Cardiac septum (tissue), 1 donor: ENCODE results near the gene PPDPF. TPM values are rescaled to one million over a fixed set of nuclear protein-coding genes. Genes with fewer than 3 reads are reported as not detected.
A peak's percentile ranks its signal among the peaks of the same experiment; 100 is the strongest.
"Not testable (repeated sequence)": the region's sequence is repeated elsewhere in the genome, so short reads cannot be mapped to it uniquely, and the experiment has no call there.

Experiments used
- DNase-seq: peaks from one replicate; pipeline ENCODE4 v3.0.0-alpha.2; 2020; ENCODE audit warnings: low spot score
- intact Hi-C: fragments of 100-400 bp; cut with DNase I; formaldehyde crosslinking; loops from one replicate; pipeline ENCODE4 v1.14.0; 2022
- total RNA-seq: library from RNA; stranded (reverse); fragmentation: NEBNext Ultra II Directional; extraction: Animal tissue kit (Norgen Biotek cat#: 25700); gene quantifications from one replicate; pipeline ENCODE4 v1.2.1, GENCODE V29; 2021
- donor health status: DM: no; HTN: no; CAD: no.

PPDPF gene
- total RNA-seq, 1 donor from 2014 or later: 438 TPM

- intact Hi-C loops: no loop called here
- no peak for DNase-seq
Measured at GRCh38 chr20:63566395-63567135, 46.0 kb downstream of the PPDPF start.

- intact Hi-C loops: no loop called here
- no peak for DNase-seq
Measured at GRCh38 chr20:63567136-63567385, 46.5 kb downstream of the PPDPF start.

DNA sequence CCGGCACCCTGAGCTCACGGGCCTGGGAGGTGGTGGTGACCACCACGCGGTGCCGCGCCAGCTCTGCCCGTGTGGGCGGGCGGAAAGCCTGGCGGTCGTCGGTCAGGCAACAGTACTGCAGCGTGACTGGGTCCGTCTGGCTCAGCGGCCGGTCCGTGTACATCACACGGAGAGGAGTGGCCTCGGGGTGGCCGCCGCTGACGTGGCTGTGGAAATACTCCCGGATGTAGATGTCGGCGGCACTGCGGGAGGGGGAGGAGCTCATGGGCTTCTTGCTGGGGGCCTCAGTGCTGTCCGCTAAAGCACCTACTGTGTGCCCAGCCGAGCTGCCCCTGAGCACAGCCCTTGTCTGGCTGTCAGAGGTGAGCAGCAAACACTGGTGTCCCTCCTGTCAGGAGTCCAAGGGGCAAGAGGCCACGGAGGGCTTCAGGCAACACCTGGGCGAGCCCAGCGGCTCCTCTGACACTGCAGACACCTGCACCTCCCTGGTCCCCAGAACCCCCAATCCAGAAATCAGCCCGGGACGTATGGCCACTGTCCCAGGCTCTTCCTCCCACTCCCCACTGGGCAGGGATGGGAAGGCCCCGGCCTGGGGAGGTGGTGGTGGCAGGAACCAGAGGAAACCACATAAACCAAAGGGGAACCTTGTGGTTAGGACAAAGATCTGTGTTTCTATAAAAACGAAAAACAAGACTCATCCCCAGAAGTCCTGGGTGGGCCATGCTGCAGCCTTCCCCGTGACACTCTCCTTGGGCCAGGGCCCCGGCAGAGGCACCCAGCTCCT lies 47.0 kb downstream of the PPDPF start:
- peak; percentile 91 for DNase-seq
- intact Hi-C loops: no loop called here

- DNase-seq: no peak
- intact Hi-C loops: no loop called here
Measured at GRCh38 chr20:63568170-63568981, 47.8 kb downstream of the PPDPF start.

GRCh38 chr20:63568986-63569949 lies 48.7 kb downstream of the PPDPF start:
- intact Hi-C loops: no loop called here
- no peak for DNase-seq

GRCh38 chr20:63570281-63571086 lies 49.9 kb downstream of the PPDPF start:
- intact Hi-C loops: no loop called here
- DNase-seq: no peak

- intact Hi-C loops, DNase-seq: not testable (repeated sequence)
Measured at GRCh38 chr20:63571087-63571478, 50.5 kb downstream of the PPDPF start.

Other genes starting within 250 kb of the PPDPF start
- 49.5 TPM for gene ARFGAP1, start 248.0 kb upstream of the PPDPF start, total RNA-seq
- gene COL20A1, start 227.6 kb upstream of the PPDPF start, total RNA-seq: 0.22 TPM
- gene CHRNA4, start 159.4 kb upstream of the PPDPF start, total RNA-seq: 0.16 TPM
- 0.86 TPM for gene KCNQ2, start 48.1 kb upstream of the PPDPF start, total RNA-seq
- gene EEF1A2, start 21.7 kb upstream of the PPDPF start, total RNA-seq: 1,211 TPM
- gene PTK6, start 16.6 kb downstream of the PPDPF start, total RNA-seq: not detected
- not detected for gene SRMS, start 27.0 kb downstream of the PPDPF start, total RNA-seq
- not detected for gene FNDC11, start 33.4 kb downstream of the PPDPF start, total RNA-seq
- gene HELZ2, start 53.5 kb downstream of the PPDPF start, total RNA-seq: 12.1 TPM
- gene GMEB2, start 106.3 kb downstream of the PPDPF start, total RNA-seq: 6.8 TPM
- gene STMN3, start 132.7 kb downstream of the PPDPF start, total RNA-seq: 8.8 TPM
- gene RTEL1, start 137.5 kb downstream of the PPDPF start, total RNA-seq: 10.5 TPM
- gene TNFRSF6B, start 175.9 kb downstream of the PPDPF start, total RNA-seq: not detected
- gene ARFRP1, start 187.2 kb downstream of the PPDPF start, total RNA-seq: 40.3 TPM
- gene ZGPAT, start 187.3 kb downstream of the PPDPF start, total RNA-seq: 16.7 TPM
- 5.0 TPM for gene LIME1, start 215.9 kb downstream of the PPDPF start, total RNA-seq
- gene SLC2A4RG, start 219.0 kb downstream of the PPDPF start, total RNA-seq: 67.8 TPM